HepG2 (cell line): Measurements from ENCODE around the gene SMIM29. TPM values are rescaled to one million over a fixed set of nuclear protein-coding genes. Genes with fewer than 3 reads are reported as not detected.

Source experiments
- FOXA3 ChIP-seq: IDR thresholded peaks from 2 replicates; pipeline ENCODE4 v1.6.1; 2016; ENCODE audit warnings: missing genetic modification reagents, missing compliant biosample characterization
- KAT8 ChIP-seq: IDR thresholded peaks from 2 replicates; pipeline ENCODE4 v1.6.1; 2016; ENCODE audit warnings: missing genetic modification reagents, missing compliant biosample characterization
- REL ChIP-seq: sonication (generic); formaldehyde crosslinking; conservative IDR thresholded peaks from 2 replicates; pipeline ENCODE4 v1.8.0; 2022; ENCODE audit warnings: mild to moderate bottlenecking, missing genetic modification reagents, moderate library complexity
- RXRB ChIP-seq: IDR thresholded peaks from 2 replicates; pipeline ENCODE4 v1.6.1; 2016; ENCODE audit warnings: borderline replicate concordance, missing genetic modification reagents, missing compliant biosample characterization
- SKI ChIP-seq: fragments of 450-650 bp; IDR thresholded peaks from one replicate; pipeline ENCODE4 v1.6.1; 2018; ENCODE audit warnings: mild to moderate bottlenecking; ENCODE audit not compliant: partially characterized antibody
- YEATS4 ChIP-seq: sonication (generic); formaldehyde crosslinking; IDR thresholded peaks from 2 replicates; pipeline ENCODE4 v1.4.0; 2020; ENCODE audit warnings: missing genetic modification reagents, borderline replicate concordance
- ZNF598 ChIP-seq: sonication (generic); formaldehyde crosslinking; IDR thresholded peaks from 2 replicates; pipeline ENCODE4 v1.5.1; 2020; ENCODE audit warnings: mild to moderate bottlenecking, missing genetic modification reagents, borderline replicate concordance
- ZNF605 ChIP-seq: sonication (generic); formaldehyde crosslinking; IDR thresholded peaks from 2 replicates; pipeline ENCODE4 v1.8.0; 2022; ENCODE audit warnings: mild to moderate bottlenecking, missing genetic modification reagents
- polyA plus RNA-seq, 8 experiments: library from polyadenylated mRNA; depleted of rRNA in 3 of 8; stranded (reverse) in 7 of 8; unstranded in 1 of 8; fragments of >200 nt; fragmentation: Illumina TruSeq in 4 of 8; extraction: Trizol in 4 of 8; gene quantifications; 2 replicates each; pipeline versions ENCODE4 v1.2.1 to v1.2.3, GENCODE V29; 2011 to 2016; ENCODE audit warnings: low read depth in 4 of 8, missing spikeins in 1 of 8, mixed read lengths in 1 of 8; ENCODE audit not compliant: insufficient read depth in 1 of 8
- total RNA-seq, 5 experiments: library from RNA; depleted of rRNA; stranded (reverse); fragments of >200 nt; fragmentation: Illumina TruSeq; extraction: Trizol; gene quantifications; 2 replicates each; pipeline ENCODE4 v1.2.3, GENCODE V29; 2016; ENCODE audit warnings: low read depth in 1 of 5
- TF ChIP-seq, protein P1 (sequence below): sonication (generic); formaldehyde crosslinking; IDR thresholded peaks from one replicate; pipeline ENCODE4 v1.5.1; 2020; ENCODE audit warnings: mild to moderate bottlenecking, missing genetic modification reagents; ENCODE audit errors: not compliant biosample characterization
- TF ChIP-seq, protein P2 (sequence below): sonication (generic); formaldehyde crosslinking; IDR thresholded peaks from 2 replicates; pipeline ENCODE4 v1.4.0; 2020; ENCODE audit warnings: mild to moderate bottlenecking, missing genetic modification reagents
- TF ChIP-seq, protein P3 (sequence below): sonication (generic); formaldehyde crosslinking; IDR thresholded peaks from 2 replicates; pipeline ENCODE4 v1.4.0; 2020; ENCODE audit warnings: missing genetic modification reagents
- TF ChIP-seq, protein P4 (sequence below): IDR thresholded peaks from 2 replicates; pipeline ENCODE4 v1.6.1; 2018; ENCODE audit warnings: missing genetic modification reagents, mild to moderate bottlenecking, missing compliant biosample characterization
- TF ChIP-seq, protein P5 (sequence below): sonication (generic); formaldehyde crosslinking; IDR thresholded peaks from 2 replicates; pipeline ENCODE4 v1.5.1; 2020; ENCODE audit warnings: missing genetic modification reagents, mild to moderate bottlenecking, borderline replicate concordance

The SMIM29 gene
- total and polyA plus RNA-seq, 2 of the 13 experiments (the other 11 are each of a cell fraction or from before 2014, with no cell fraction given): 8.8 to 15.3 TPM

DNA sequence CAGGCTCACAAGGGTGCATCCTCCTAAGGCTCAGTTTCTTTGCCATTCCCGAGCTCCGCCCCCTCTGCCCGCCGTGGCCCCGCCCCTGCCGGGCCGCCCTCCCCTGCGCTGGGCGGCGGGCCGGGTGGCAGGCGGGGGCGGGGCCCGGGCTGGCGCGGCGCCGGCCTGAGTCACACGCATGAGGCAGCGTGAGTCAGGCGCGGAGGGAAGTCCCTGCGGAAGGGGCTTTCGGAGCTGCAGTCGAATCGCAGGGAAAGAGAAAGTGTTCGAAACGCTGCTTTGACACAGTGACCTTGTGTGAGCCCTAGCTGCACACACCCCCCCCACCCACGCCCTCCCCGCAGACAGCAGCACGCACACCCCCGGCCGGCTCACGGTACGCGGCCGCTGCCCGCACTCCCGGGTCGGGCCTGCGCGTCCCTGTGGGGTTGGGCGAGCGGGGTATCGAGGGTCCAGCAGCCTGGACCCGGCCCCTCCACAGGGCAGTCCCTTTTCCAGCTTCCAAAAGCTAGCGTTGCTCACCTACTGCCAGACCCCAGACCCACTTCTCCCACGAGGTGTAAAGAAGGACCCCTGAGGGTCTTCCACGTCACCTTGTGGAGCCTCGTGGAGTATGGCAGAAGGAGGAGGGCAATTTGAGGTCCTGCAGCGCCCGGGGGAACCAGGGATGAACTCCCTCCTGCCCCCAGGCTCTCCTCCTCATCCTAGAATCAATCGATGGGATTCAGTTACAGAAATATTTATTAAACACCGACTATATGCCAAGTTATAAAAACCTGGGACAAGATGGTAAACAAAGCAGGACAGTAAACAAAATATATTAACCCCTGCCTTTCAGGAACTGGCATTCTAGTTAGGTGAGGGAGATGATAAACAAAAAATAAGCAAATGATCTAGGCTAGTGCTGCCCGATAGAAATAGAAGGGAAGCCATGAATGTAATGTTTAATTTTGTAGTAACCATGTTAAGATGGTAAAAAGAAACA is 24.6 kb downstream of the SMIM29 start (continued):
- TF ChIP-seq, protein P1, sequence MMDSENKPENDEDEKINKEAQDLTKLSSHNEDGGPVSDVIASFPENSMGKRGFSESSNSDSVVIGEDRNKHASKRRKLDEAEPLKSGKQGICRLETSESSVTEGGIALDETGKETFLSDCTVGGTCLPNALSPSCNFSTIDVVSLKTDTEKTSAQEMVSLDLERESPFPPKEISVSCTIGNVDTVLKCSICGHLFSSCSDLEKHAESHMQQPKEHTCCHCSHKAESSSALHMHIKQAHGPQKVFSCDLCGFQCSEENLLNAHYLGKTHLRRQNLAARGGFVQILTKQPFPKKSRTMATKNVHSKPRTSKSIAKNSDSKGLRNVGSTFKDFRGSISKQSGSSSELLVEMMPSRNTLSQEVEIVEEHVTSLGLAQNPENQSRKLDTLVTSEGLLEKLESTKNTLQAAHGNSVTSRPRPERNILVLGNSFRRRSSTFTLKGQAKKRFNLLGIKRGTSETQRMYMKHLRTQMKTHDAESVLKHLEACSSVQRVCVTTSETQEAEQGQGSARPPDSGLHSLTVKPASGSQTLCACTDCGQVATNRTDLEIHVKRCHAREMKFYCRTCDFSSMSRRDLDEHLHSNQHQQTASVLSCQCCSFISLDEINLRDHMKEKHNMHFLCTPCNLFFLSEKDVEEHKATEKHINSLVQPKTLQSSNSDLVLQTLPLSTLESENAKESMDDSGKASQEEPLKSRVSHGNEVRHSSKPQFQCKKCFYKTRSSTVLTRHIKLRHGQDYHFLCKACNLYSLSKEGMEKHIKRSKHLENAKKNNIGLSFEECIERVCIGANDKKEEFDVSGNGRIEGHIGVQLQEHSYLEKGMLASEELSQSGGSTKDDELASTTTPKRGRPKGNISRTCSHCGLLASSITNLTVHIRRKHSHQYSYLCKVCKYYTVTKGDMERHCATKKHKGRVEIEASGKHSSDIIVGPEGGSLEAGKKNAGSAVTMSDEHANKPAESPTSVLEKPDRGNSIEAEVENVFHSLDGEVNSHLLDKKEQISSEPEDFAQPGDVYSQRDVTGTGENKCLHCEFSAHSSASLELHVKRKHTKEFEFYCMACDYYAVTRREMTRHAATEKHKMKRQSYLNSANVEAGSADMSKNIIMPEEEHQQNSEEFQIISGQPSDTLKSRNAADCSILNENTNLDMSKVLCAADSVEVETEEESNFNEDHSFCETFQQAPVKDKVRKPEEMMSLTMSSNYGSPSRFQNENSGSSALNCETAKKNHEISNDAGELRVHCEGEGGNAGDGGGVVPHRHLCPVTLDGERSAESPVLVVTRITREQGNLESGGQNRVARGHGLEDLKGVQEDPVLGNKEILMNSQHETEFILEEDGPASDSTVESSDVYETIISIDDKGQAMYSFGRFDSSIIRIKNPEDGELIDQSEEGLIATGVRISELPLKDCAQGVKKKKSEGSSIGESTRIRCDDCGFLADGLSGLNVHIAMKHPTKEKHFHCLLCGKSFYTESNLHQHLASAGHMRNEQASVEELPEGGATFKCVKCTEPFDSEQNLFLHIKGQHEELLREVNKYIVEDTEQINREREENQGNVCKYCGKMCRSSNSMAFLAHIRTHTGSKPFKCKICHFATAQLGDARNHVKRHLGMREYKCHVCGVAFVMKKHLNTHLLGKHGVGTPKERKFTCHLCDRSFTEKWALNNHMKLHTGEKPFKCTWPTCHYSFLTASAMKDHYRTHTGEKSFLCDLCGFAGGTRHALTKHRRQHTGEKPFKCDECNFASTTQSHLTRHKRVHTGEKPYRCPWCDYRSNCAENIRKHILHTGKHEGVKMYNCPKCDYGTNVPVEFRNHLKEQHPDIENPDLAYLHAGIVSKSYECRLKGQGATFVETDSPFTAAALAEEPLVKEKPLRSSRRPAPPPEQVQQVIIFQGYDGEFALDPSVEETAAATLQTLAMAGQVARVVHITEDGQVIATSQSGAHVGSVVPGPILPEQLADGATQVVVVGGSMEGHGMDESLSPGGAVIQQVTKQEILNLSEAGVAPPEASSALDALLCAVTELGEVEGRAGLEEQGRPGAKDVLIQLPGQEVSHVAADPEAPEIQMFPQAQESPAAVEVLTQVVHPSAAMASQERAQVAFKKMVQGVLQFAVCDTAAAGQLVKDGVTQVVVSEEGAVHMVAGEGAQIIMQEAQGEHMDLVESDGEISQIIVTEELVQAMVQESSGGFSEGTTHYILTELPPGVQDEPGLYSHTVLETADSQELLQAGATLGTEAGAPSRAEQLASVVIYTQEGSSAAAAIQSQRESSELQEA (CRISPR knock-in tag): peak; percentile 77
- TF ChIP-seq, protein P2, sequence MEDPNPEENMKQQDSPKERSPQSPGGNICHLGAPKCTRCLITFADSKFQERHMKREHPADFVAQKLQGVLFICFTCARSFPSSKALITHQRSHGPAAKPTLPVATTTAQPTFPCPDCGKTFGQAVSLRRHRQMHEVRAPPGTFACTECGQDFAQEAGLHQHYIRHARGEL (CRISPR knock-in tag): no peak; the same call in 1 of the 2 replicates
- TF ChIP-seq, protein P3, sequence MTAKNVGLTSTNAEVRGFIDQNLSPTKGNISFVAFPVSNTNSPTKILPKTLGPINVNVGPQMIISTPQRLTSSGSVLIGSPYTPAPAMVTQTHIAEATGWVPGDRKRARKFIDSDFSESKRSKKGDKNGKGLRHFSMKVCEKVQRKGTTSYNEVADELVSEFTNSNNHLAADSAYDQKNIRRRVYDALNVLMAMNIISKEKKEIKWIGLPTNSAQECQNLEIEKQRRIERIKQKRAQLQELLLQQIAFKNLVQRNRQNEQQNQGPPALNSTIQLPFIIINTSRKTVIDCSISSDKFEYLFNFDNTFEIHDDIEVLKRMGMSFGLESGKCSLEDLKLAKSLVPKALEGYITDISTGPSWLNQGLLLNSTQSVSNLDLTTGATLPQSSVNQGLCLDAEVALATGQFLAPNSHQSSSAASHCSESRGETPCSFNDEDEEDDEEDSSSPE: 0 out of 2 replicates have a peak, but pooled peaks have one; percentile 46
- TF ChIP-seq REL (CRISPR knock-in tag): 0 out of 2 replicates have a peak, but pooled peaks have one; percentile 55
- peak; percentile 27 for TF ChIP-seq SKI
- TF ChIP-seq, protein P4, sequence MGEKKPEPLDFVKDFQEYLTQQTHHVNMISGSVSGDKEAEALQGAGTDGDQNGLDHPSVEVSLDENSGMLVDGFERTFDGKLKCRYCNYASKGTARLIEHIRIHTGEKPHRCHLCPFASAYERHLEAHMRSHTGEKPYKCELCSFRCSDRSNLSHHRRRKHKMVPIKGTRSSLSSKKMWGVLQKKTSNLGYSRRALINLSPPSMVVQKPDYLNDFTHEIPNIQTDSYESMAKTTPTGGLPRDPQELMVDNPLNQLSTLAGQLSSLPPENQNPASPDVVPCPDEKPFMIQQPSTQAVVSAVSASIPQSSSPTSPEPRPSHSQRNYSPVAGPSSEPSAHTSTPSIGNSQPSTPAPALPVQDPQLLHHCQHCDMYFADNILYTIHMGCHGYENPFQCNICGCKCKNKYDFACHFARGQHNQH (CRISPR knock-in tag): peak; percentile 40; the same call in 1 of the 2 replicates
- 0 out of 2 replicates have a peak, but pooled peaks have one; percentile 27 for TF ChIP-seq ZNF605 (CRISPR knock-in tag)
- TF ChIP-seq RXRB (CRISPR knock-in tag): peak; percentile 48; the same call in 1 of the 2 replicates
- TF ChIP-seq, protein P5, sequence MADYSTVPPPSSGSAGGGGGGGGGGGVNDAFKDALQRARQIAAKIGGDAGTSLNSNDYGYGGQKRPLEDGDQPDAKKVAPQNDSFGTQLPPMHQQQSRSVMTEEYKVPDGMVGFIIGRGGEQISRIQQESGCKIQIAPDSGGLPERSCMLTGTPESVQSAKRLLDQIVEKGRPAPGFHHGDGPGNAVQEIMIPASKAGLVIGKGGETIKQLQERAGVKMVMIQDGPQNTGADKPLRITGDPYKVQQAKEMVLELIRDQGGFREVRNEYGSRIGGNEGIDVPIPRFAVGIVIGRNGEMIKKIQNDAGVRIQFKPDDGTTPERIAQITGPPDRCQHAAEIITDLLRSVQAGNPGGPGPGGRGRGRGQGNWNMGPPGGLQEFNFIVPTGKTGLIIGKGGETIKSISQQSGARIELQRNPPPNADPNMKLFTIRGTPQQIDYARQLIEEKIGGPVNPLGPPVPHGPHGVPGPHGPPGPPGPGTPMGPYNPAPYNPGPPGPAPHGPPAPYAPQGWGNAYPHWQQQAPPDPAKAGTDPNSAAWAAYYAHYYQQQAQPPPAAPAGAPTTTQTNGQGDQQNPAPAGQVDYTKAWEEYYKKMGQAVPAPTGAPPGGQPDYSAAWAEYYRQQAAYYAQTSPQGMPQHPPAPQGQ (CRISPR knock-in tag): 0 out of 2 replicates have a peak, but pooled peaks have one; percentile 45
- peak; percentile 57; the same call in 1 of the 2 replicates for TF ChIP-seq ZNF598 (CRISPR knock-in tag)
- TF ChIP-seq YEATS4 (CRISPR knock-in tag): peak; percentile 46; the same call in 1 of the 2 replicates
- peak; percentile 66 for TF ChIP-seq KAT8
- peak; percentile 11; the same call in 1 of the 2 replicates for TF ChIP-seq FOXA3 (CRISPR knock-in tag)
